Measurements from ENCODE around the gene BAK1.
"Not testable (repeated sequence)": the region's sequence is repeated elsewhere in the genome, so short reads cannot be mapped to it uniquely, and the experiment has no call there.

GRCh38 chr6:33545292-33545691 is 34.8 kb downstream of the BAK1 start:
- TF ChIP-seq, protein P1, sequence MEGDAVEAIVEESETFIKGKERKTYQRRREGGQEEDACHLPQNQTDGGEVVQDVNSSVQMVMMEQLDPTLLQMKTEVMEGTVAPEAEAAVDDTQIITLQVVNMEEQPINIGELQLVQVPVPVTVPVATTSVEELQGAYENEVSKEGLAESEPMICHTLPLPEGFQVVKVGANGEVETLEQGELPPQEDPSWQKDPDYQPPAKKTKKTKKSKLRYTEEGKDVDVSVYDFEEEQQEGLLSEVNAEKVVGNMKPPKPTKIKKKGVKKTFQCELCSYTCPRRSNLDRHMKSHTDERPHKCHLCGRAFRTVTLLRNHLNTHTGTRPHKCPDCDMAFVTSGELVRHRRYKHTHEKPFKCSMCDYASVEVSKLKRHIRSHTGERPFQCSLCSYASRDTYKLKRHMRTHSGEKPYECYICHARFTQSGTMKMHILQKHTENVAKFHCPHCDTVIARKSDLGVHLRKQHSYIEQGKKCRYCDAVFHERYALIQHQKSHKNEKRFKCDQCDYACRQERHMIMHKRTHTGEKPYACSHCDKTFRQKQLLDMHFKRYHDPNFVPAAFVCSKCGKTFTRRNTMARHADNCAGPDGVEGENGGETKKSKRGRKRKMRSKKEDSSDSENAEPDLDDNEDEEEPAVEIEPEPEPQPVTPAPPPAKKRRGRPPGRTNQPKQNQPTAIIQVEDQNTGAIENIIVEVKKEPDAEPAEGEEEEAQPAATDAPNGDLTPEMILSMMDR (IDR thresholded peaks at IDR 0.05), result not testable (repeated sequence)
- not testable (repeated sequence) for TF ChIP-seq POLR2AphosphoS5, POLR2A (IDR thresholded peaks at IDR 0.05)

Data from prostate gland (tissue), 2 donors.